ENCODE measurements around the gene NAT16. TPM values are rescaled to one million over a fixed set of nuclear protein-coding genes. Genes with fewer than 3 reads are reported as not detected.

NAT16 gene
- total and polyA plus RNA-seq, 2 of the 13 experiments (the other 11 are each of a cell fraction or from before 2014, with no cell fraction given): 0.04 TPM; not detected in 1

- peak; percentile 38; the same call in 1 of the 2 replicates for TF ChIP-seq FOXJ3 (CRISPR knock-in tag; IDR thresholded peaks at IDR 0.05; ENCODE audit: borderline replicate concordance)
- TF ChIP-seq ZNF558 (CRISPR knock-in tag; IDR thresholded peaks at IDR 0.05; ENCODE audit: borderline replicate concordance): no peak; the same call in 1 of the 2 replicates
- TF ChIP-seq KDM4B (CRISPR knock-in tag; IDR thresholded peaks at IDR 0.05): no peak
- TF ChIP-seq ZNF737 (CRISPR knock-in tag; IDR thresholded peaks at IDR 0.05; ENCODE audit: borderline replicate concordance): no peak
- no peak for TF ChIP-seq PAF1 (CRISPR knock-in tag; IDR thresholded peaks at IDR 0.05)
- TF ChIP-seq PHF5A (CRISPR knock-in tag; IDR thresholded peaks at IDR 0.05; ENCODE audit: low read depth, unreplicated experiment): no peak
- TF ChIP-seq SP1 (IDR thresholded peaks at IDR 0.05): no peak
- TF ChIP-seq SP1 (CRISPR knock-in tag; IDR thresholded peaks at IDR 0.05): peak; percentile 71
- TF ChIP-seq ZNF503 (CRISPR knock-in tag; IDR thresholded peaks at IDR 0.05): peak; percentile 5; the same call in 1 of the 2 replicates
- no peak for TF ChIP-seq MAFK (conservative IDR thresholded peaks at IDR 0.05 in 1 of 2, IDR thresholded peaks at IDR 0.05 in 1 of 2; ENCODE audit: low read length in 2 of 2)
- no peak for TF ChIP-seq RNF2 (conservative IDR thresholded peaks at IDR 0.05; ENCODE audit: low read depth)
- no peak for TF ChIP-seq ZNF484 (CRISPR knock-in tag; IDR thresholded peaks at IDR 0.05; ENCODE audit: borderline replicate concordance, low read depth)
- 0 out of 2 replicates have a peak, but pooled peaks have one; percentile 4 for TF ChIP-seq SRY (CRISPR knock-in tag; IDR thresholded peaks at IDR 0.05)
- no peak for TF ChIP-seq JUND (CRISPR knock-in tag; IDR thresholded peaks at IDR 0.05)
- TF ChIP-seq ZSCAN25 (CRISPR knock-in tag; IDR thresholded peaks at IDR 0.05): peak; percentile 76; the same call in 1 of the 2 replicates
- TF ChIP-seq ZNF33A (CRISPR knock-in tag; IDR thresholded peaks at IDR 0.05; ENCODE audit: borderline replicate concordance): no peak
- TF ChIP-seq TARDBP (CRISPR knock-in tag; IDR thresholded peaks at IDR 0.05): peak; percentile 52; the same call in 1 of the 2 replicates
- no peak; the same call in 1 of the 2 replicates for TF ChIP-seq ZNF772 (CRISPR knock-in tag; IDR thresholded peaks at IDR 0.05)
- TF ChIP-seq RBFOX2 (IDR thresholded peaks at IDR 0.05; ENCODE audit: low read depth, low read length): peak; percentile 85
- TF ChIP-seq HNF1B (CRISPR knock-in tag; IDR thresholded peaks at IDR 0.05): no peak
- no peak for TF ChIP-seq ZNF770 (CRISPR knock-in tag; IDR thresholded peaks at IDR 0.05)
- TF ChIP-seq SNAI1 (CRISPR knock-in tag; IDR thresholded peaks at IDR 0.05; ENCODE audit: borderline replicate concordance): no peak
Observed at GRCh38 chr7:101217388-101218235, 37.5 kb upstream of the NAT16 start, which contains the start of the genes PLOD3 and ZNHIT1 (continued).
